Panc1 (cell line): ENCODE data around the gene HOXB2. TPM values are rescaled to one million over a fixed set of nuclear protein-coding genes. Genes with fewer than 3 reads are reported as not detected.
A peak's percentile ranks its signal among the peaks of the same experiment; 100 is the strongest.

Source experiments
- ATAC-seq: fragments of 200-7000 bp; cut with Tn5 transposase; 2 replicates; pipeline ENCODE4 v1.9.1; 2020; ENCODE audit warnings: mild to moderate bottlenecking, moderate library complexity
- BruUV-seq: library from RNA; stranded (reverse); fragments of 400-500 nt; replicated peaks from 2 replicates; lab custom pipeline; 2021; lab: Mats Ljungman, UMichigan
- CTCF ChIA-PET: fragments of 300-600 bp; sonication (Branson Sonifier 250); formaldehyde crosslinking; loops from one replicate; lab custom pipeline; 2022; ENCODE audit warnings: antibody characterized with exemption; lab: Charles Lee
- POLR2A ChIA-PET: fragments of 300-600 bp; sonication (Branson Sonifier 250); formaldehyde crosslinking; loops from one replicate; lab custom pipeline; 2022; ENCODE audit warnings: antibody characterized with exemption; lab: Charles Lee
- DNase-seq: peaks from one replicate; pipeline ENCODE4 v3.0.0-alpha.2; 2010; ENCODE audit warnings: low read depth, low spot score
- H3K27ac ChIP-seq: 2 replicates; pipeline ENCODE4 v1.5.1; 2011; ENCODE audit warnings: mild to moderate bottlenecking, low read length, inconsistent platforms
- H3K27me3 ChIP-seq: fragments of 200-500 bp; sonication (Bioruptor generic); 2 replicates; pipeline ENCODE4 v1.6.0; 2014; ENCODE audit warnings: low read length, inconsistent platforms; ENCODE audit not compliant: control insufficient read depth, insufficient read depth
- H3K36me3 ChIP-seq: fragments of 200-500 bp; sonication (Bioruptor generic); 2 replicates; pipeline ENCODE4 v1.5.1; 2014; ENCODE audit warnings: inconsistent platforms, mild to moderate bottlenecking, low read length, moderate library complexity; ENCODE audit not compliant: control insufficient read depth, insufficient read depth
- H3K4me1 ChIP-seq: 2 replicates; pipeline ENCODE4 v1.5.1; 2011; ENCODE audit warnings: inconsistent platforms, mild to moderate bottlenecking, low read length, moderate library complexity; ENCODE audit not compliant: control insufficient read depth, insufficient read depth
- H3K4me3 ChIP-seq, 2 experiments: 2 replicates each; pipeline ENCODE4 v1.5.1; 2011 to 2012; ENCODE audit warnings: low read depth in 2 of 2, low read length in 2 of 2, mild to moderate bottlenecking in 2 of 2, inconsistent platforms in 1 of 2, moderate library complexity in 1 of 2
- H3K9me3 ChIP-seq: fragments of 200-500 bp; sonication (Bioruptor generic); 2 replicates; pipeline ENCODE4 v1.5.1; 2014; ENCODE audit warnings: low read depth, mild to moderate bottlenecking, inconsistent platforms, low read length, moderate library complexity; ENCODE audit not compliant: control insufficient read depth, insufficient read depth
- POLR2AphosphoS5 ChIP-seq: IDR thresholded peaks from 2 replicates; pipeline ENCODE4 v1.6.1; 2012; ENCODE audit warnings: mild to moderate bottlenecking, low read depth, low read length, moderate library complexity
- REST ChIP-seq, 2 experiments: IDR thresholded peaks; 2 replicates each; pipeline ENCODE4 v1.6.1; 2011 to 2012; ENCODE audit warnings: low read depth in 2 of 2, control low read depth in 1 of 2, low read length in 1 of 2, mild to moderate bottlenecking in 1 of 2, moderate library complexity in 1 of 2; ENCODE audit not compliant: insufficient read depth in 1 of 2
- SIN3A ChIP-seq: IDR thresholded peaks from 2 replicates; pipeline ENCODE4 v1.6.1; 2012; ENCODE audit warnings: low read depth, mild to moderate bottlenecking, low read length, moderate library complexity, borderline replicate concordance; ENCODE audit not compliant: insufficient read depth
- TCF7L2 ChIP-seq: IDR thresholded peaks from 2 replicates; pipeline ENCODE4 v1.6.1; 2011; ENCODE audit warnings: mild to moderate bottlenecking, low read depth, low read length, inconsistent platforms
- in situ Hi-C: cut with HindIII; loops from 2 replicates; pipeline ENCODE4 v1.10.0; 2016; ENCODE audit warnings: low sequenced_read_pairs, low pct_unique_long_range_greater_than_20kb
- intact Hi-C: fragments of 100-400 bp; cut with micrococcal nuclease; formaldehyde crosslinking; loops from one replicate; pipeline ENCODE4 v1.10.0; 2022; ENCODE audit not compliant: unreplicated experiment
- total RNA-seq: library from RNA; stranded (reverse); gene quantifications from one replicate; pipeline ENCODE4 v1.2.1, GENCODE V29; 2021; ENCODE audit not compliant: unreplicated experiment
- TF ChIP-seq, protein P1 (sequence below): fragments of 450-650 bp; IDR thresholded peaks from 2 replicates; pipeline ENCODE4 v1.5.1; 2017; ENCODE audit warnings: mild to moderate bottlenecking

HOXB2 gene
- total RNA-seq, 1 experiment from 2014 or later = 70.1 TPM

- CTCF ChIA-PET = interaction anchor here (0.6 to 0.8 kb wide), 3 partner anchors 17 to 87 kb away, joined by 3 to 11 read pairs (median 3); no protein-coding TSS in a partner anchor
- no TSS peak for BruUV-seq
- Histone ChIP-seq H3K4me3 (no peak overlapping the region; a peak in 1 of 4 replicates), H3K4me1 (peaks cover 29% of the 10 kb centered on the region), H3K27ac (peak overlapping the region; percentile 98), H3K9me3 (no peaks in the 10 kb centered on the region), H3K36me3 (peaks cover 6% of the 10 kb centered on the region; the same call in 1 of the 2 replicates), H3K27me3 (no peaks in the 10 kb centered on the region)
- POLR2A ChIA-PET = no interaction called here
- ATAC-seq (no peak), DNase-seq (no peak)
- in situ Hi-C loops = no loop called here
- intact Hi-C loops = loop anchor here (5.0 kb wide), 1 partner anchor 48 kb away; no protein-coding TSS in a partner anchor
- TF ChIP-seq SIN3A (no peak), TCF7L2 (no peak), REST (IDR thresholded peaks at IDR 0.05; ENCODE audit: insufficient read depth in 1 of 2, low read depth in 2 of 2, low read length in 1 of 2) (no peak), POLR2AphosphoS5 (peak; percentile 67)
- TF ChIP-seq, protein P1, sequence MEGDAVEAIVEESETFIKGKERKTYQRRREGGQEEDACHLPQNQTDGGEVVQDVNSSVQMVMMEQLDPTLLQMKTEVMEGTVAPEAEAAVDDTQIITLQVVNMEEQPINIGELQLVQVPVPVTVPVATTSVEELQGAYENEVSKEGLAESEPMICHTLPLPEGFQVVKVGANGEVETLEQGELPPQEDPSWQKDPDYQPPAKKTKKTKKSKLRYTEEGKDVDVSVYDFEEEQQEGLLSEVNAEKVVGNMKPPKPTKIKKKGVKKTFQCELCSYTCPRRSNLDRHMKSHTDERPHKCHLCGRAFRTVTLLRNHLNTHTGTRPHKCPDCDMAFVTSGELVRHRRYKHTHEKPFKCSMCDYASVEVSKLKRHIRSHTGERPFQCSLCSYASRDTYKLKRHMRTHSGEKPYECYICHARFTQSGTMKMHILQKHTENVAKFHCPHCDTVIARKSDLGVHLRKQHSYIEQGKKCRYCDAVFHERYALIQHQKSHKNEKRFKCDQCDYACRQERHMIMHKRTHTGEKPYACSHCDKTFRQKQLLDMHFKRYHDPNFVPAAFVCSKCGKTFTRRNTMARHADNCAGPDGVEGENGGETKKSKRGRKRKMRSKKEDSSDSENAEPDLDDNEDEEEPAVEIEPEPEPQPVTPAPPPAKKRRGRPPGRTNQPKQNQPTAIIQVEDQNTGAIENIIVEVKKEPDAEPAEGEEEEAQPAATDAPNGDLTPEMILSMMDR = no peak
Measured at GRCh38 chr17:48540213-48540612, 4.7 kb downstream of the HOXB2 start.

DNA sequence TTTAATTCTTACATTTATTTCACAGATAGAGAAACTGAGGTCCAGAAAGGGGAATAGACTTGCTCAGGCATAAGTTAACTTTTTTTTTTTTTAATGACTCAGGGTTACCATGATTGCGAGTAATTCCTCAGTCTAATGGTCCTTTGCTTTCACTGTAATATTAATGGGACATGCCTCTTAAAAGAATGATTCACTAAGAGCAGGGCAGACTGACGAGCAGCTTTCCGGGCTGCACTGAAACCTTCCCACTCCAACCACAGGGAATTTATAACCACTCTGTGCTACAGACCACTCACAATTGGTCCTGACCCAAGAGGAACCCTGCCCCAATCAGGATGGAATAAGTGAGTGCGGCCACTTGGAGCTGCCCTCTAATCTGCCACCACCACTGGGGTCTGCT, 5.7 kb downstream of the HOXB2 start:
- ChIA-PET CTCF (interaction anchor here (0.6 kb wide), 1 partner anchor 49 kb away, joined by 3 read pairs; no protein-coding TSS in a partner anchor), POLR2A (no interaction called here)
- intact Hi-C loops = no loop called here
- H3K4me3 ChIP-seq = no peak overlapping the region
- H3K36me3 ChIP-seq = peaks cover 6% of the 10 kb centered on the region; the same call in 1 of the 2 replicates
- DNase-seq = no peak
- H3K4me1 ChIP-seq = peaks cover 25% of the 10 kb centered on the region
- in situ Hi-C loops = no loop called here
- no TSS peak for BruUV-seq
- no peak for TF ChIP-seq SIN3A
- TF ChIP-seq REST (IDR thresholded peaks at IDR 0.05; ENCODE audit: insufficient read depth in 1 of 2, low read depth in 2 of 2, low read length in 1 of 2) = no peak
- no peak for TF ChIP-seq POLR2AphosphoS5
- no peak for TF ChIP-seq TCF7L2
- TF ChIP-seq, protein P1 = no peak
- ATAC-seq = no peak
- H3K27me3 ChIP-seq = no peaks in the 10 kb centered on the region
- no peaks in the 10 kb centered on the region for H3K9me3 ChIP-seq
- H3K27ac ChIP-seq = peak overlapping the region; percentile 98
